ENCODE measurements around the gene LMNTD2. TPM values are rescaled to one million over a fixed set of nuclear protein-coding genes. Genes with fewer than 3 reads are reported as not detected.
"Not testable (repeated sequence)": the region's sequence is repeated elsewhere in the genome, so short reads cannot be mapped to it uniquely, and the experiment has no call there.

LMNTD2 gene
- total RNA-seq, 1 donor from 2014 or later: 1.3 TPM

GRCh38 chr11:581342-581741 is 20.8 kb upstream of the LMNTD2 start:
- H3K4me1 Mint-ChIP-seq (ENCODE audit: low read depth): peaks cover 21% of the 10 kb centered on the region

GRCh38 chr11:579830-580601 is 19.5 kb upstream of the LMNTD2 start:
- Mint-ChIP-seq H3K27me3 (ENCODE audit: low read depth) (peaks cover 2% of the 10 kb centered on the region), H3K9me3 (no peaks in the 10 kb centered on the region), H3K4me1 (ENCODE audit: low read depth) (peaks cover 20% of the 10 kb centered on the region), H3K27ac (no peak overlapping the region), H3K36me3 (ENCODE audit: low read depth) (peaks cover 25% of the 10 kb centered on the region), H3K4me3 (ENCODE audit: low read depth) (no peak overlapping the region)
- intact Hi-C loops (cut with micrococcal nuclease): loop anchor here (5.0 kb wide), 1 partner anchor 32 kb away; no protein-coding TSS in a partner anchor
- DNase-seq (ENCODE audit: low spot score): no peak

More at GRCh38 chr11:581342-581741, 20.8 kb upstream of the LMNTD2 start:
- Mint-ChIP-seq H3K36me3 (ENCODE audit: low read depth) (peaks cover 30% of the 10 kb centered on the region), H3K9me3 (no peaks in the 10 kb centered on the region), H3K27me3 (ENCODE audit: low read depth) (no peaks in the 10 kb centered on the region), H3K4me3 (ENCODE audit: low read depth) (peak overlapping the region; percentile 3), H3K27ac (no peak overlapping the region)
- intact Hi-C loops (cut with micrococcal nuclease): no loop called here
- no peak for DNase-seq (ENCODE audit: low spot score)

- DNase-seq (ENCODE audit: low spot score): no peak
- Mint-ChIP-seq H3K9me3 (no peaks in the 10 kb centered on the region), H3K4me3 (ENCODE audit: low read depth) (peak overlapping the region; percentile 93), H3K27ac (no peak overlapping the region), H3K36me3 (ENCODE audit: low read depth) (peaks cover 18% of the 10 kb centered on the region), H3K4me1 (ENCODE audit: low read depth) (peaks cover 30% of the 10 kb centered on the region), H3K27me3 (ENCODE audit: low read depth) (peaks cover 5% of the 10 kb centered on the region)
- intact Hi-C loops (cut with micrococcal nuclease): loop anchor here (5.0 kb wide), 1 partner anchor 34 kb away; no protein-coding TSS in a partner anchor
Observed at GRCh38 chr11:578276-579035, 17.9 kb upstream of the LMNTD2 start.

- H3K27me3 Mint-ChIP-seq (ENCODE audit: low read depth): peaks cover 5% of the 10 kb centered on the region
Observed at GRCh38 chr11:577611-577894, 17.0 kb upstream of the LMNTD2 start.

GRCh38 chr11:576811-577610 is 16.5 kb upstream of the LMNTD2 start:
- Mint-ChIP-seq H3K9me3 (no peaks in the 10 kb centered on the region), H3K36me3 (ENCODE audit: low read depth) (peaks cover 16% of the 10 kb centered on the region), H3K4me1 (ENCODE audit: low read depth) (peaks cover 31% of the 10 kb centered on the region), H3K27me3 (ENCODE audit: low read depth) (peaks cover 5% of the 10 kb centered on the region), H3K27ac (peak overlapping the region; percentile 87), H3K4me3 (ENCODE audit: low read depth) (peak overlapping the region; percentile 93)
- intact Hi-C loops (cut with micrococcal nuclease): loop anchor here (1.0 to 5.0 kb wide), 3 partner anchors 9 to 70 kb away; partner anchors contain the start of gene RNH1
- DNase-seq (ENCODE audit: low spot score): no peak

More at GRCh38 chr11:577611-577894, 17.0 kb upstream of the LMNTD2 start:
- Mint-ChIP-seq H3K36me3 (ENCODE audit: low read depth) (peaks cover 18% of the 10 kb centered on the region), H3K27ac (peak overlapping the region; percentile 87), H3K4me1 (ENCODE audit: low read depth) (peaks cover 31% of the 10 kb centered on the region), H3K9me3 (no peaks in the 10 kb centered on the region), H3K4me3 (ENCODE audit: low read depth) (peak overlapping the region; percentile 93)
- intact Hi-C loops (cut with micrococcal nuclease): loop anchor here (5.0 kb wide), 1 partner anchor 35 kb away; no protein-coding TSS in a partner anchor
- no peak for DNase-seq (ENCODE audit: low spot score)

- Mint-ChIP-seq H3K27me3 (ENCODE audit: low read depth) (peaks cover 5% of the 10 kb centered on the region), H3K4me3 (ENCODE audit: low read depth) (peak within 1 kb of the TSS; percentile 98), H3K36me3 (ENCODE audit: low read depth) (peaks cover 9% of the 10 kb centered on the region), H3K4me1 (ENCODE audit: low read depth) (peaks cover 31% of the 10 kb centered on the region), H3K27ac (peak within 1 kb of the TSS; percentile 99), H3K9me3 (no peaks in the 10 kb centered on the region)
- DNase-seq (ENCODE audit: low spot score): peak; percentile 93
- intact Hi-C loops (cut with micrococcal nuclease): loop anchor here (1.0 to 5.0 kb wide), 3 partner anchors 8 to 69 kb away; partner anchors contain the start of gene RNH1
Observed at GRCh38 chr11:575996-576768, 15.6 kb upstream of the LMNTD2 start, which contains the start of gene PHRF1. PHRF1 (plus strand) TSS chr11:576470; CDS start chr11:581513, 5,043 bp downstream.

GRCh38 chr11:575313-575995 is 14.9 kb upstream of the LMNTD2 start:
- peak overlapping the region; percentile 86 for H3K4me3 Mint-ChIP-seq (ENCODE audit: low read depth)
- H3K27ac Mint-ChIP-seq: no peak overlapping the region
- peaks cover 6% of the 10 kb centered on the region for H3K36me3 Mint-ChIP-seq (ENCODE audit: low read depth)
- no peak for DNase-seq (ENCODE audit: low spot score)
- H3K27me3 Mint-ChIP-seq (ENCODE audit: low read depth): peaks cover 5% of the 10 kb centered on the region
- no peaks in the 10 kb centered on the region for H3K9me3 Mint-ChIP-seq
- peaks cover 29% of the 10 kb centered on the region for H3K4me1 Mint-ChIP-seq (ENCODE audit: low read depth)
- intact Hi-C loops (cut with micrococcal nuclease): loop anchor here (5.0 kb wide), 1 partner anchor 37 kb away; no protein-coding TSS in a partner anchor

GRCh38 chr11:574632-575312 is 14.2 kb upstream of the LMNTD2 start:
- Mint-ChIP-seq H3K27ac (no peak overlapping the region), H3K36me3 (ENCODE audit: low read depth) (peaks cover 6% of the 10 kb centered on the region), H3K9me3 (no peaks in the 10 kb centered on the region), H3K4me1 (ENCODE audit: low read depth) (peaks cover 26% of the 10 kb centered on the region), H3K4me3 (ENCODE audit: low read depth) (peak overlapping the region; percentile 86), H3K27me3 (ENCODE audit: low read depth) (peaks cover 5% of the 10 kb centered on the region)
- intact Hi-C loops (cut with micrococcal nuclease): loop anchor here (5.0 kb wide), 1 partner anchor 38 kb away; no protein-coding TSS in a partner anchor
- DNase-seq (ENCODE audit: low spot score): no peak

- H3K36me3 Mint-ChIP-seq (ENCODE audit: low read depth); DNase-seq (ENCODE audit: low spot score); H3K27me3 Mint-ChIP-seq (ENCODE audit: low read depth); intact Hi-C loops (cut with micrococcal nuclease); H3K9me3 Mint-ChIP-seq; H3K27ac Mint-ChIP-seq: not testable (repeated sequence)
- H3K4me1 Mint-ChIP-seq (ENCODE audit: low read depth): peaks cover 22% of the 10 kb centered on the region
- H3K4me3 Mint-ChIP-seq (ENCODE audit: low read depth): peak overlapping the region; percentile 86
Observed at GRCh38 chr11:574031-574570, 13.6 kb upstream of the LMNTD2 start.

- peaks cover 5% of the 10 kb centered on the region for H3K27me3 Mint-ChIP-seq (ENCODE audit: low read depth)
- intact Hi-C loops (cut with micrococcal nuclease): no loop called here
- no peak overlapping the region for H3K27ac Mint-ChIP-seq
- no peak for DNase-seq (ENCODE audit: low spot score)
- H3K9me3 Mint-ChIP-seq: no peaks in the 10 kb centered on the region
- peaks cover 6% of the 10 kb centered on the region for H3K36me3 Mint-ChIP-seq (ENCODE audit: low read depth)
- peaks cover 22% of the 10 kb centered on the region for H3K4me1 Mint-ChIP-seq (ENCODE audit: low read depth)
- no peak overlapping the region for H3K4me3 Mint-ChIP-seq (ENCODE audit: low read depth)
Observed at GRCh38 chr11:573146-573759, 12.7 kb upstream of the LMNTD2 start.

Measured in activated T-helper 2 cell treated with anti-CD3 and anti-CD28 coated beads, Interferon-gamma antibody, Interleukin-2, Interleukin-4, amounts not matched to agents 10 μg/mL and 5 μg/mL and 100 μg/mL, durations not matched to agents 14 hours and 24 hours and 36 hours (primary cell).